HG02763 (cell line): ENCODE data around the gene PBX1.

ENCODE experiments used
- ATAC-seq: cut with Tn5 transposase; IDR thresholded peaks from one replicate; pipeline ENCODE4 v1.9.1; 2021; ENCODE audit warnings: mild to moderate bottlenecking, moderate library complexity; ENCODE audit not compliant: unreplicated experiment

PBX1 gene

GRCh38 chr1:164614316-164614715 is 55.3 kb downstream of the PBX1 start:
- no peak for ATAC-seq

GRCh38 chr1:164617377-164618201 is 58.6 kb downstream of the PBX1 start:
- no peak for ATAC-seq

- no peak for ATAC-seq
Measured at GRCh38 chr1:164618202-164618564, 59.2 kb downstream of the PBX1 start.

GRCh38 chr1:164619006-164619784 is 60.2 kb downstream of the PBX1 start:
- ATAC-seq: no peak

GRCh38 chr1:164622068-164622845 is 63.3 kb downstream of the PBX1 start:
- ATAC-seq: no peak

- no peak for ATAC-seq
Measured at GRCh38 chr1:164623805-164624204, 64.8 kb downstream of the PBX1 start.

- no peak for ATAC-seq
Measured at GRCh38 chr1:164624400-164624799, 65.4 kb downstream of the PBX1 start.

- ATAC-seq: no peak
Measured at GRCh38 chr1:164625004-164625617, 66.1 kb downstream of the PBX1 start.

- ATAC-seq: no peak
Measured at GRCh38 chr1:164628772-164629171, 69.8 kb downstream of the PBX1 start.

- ATAC-seq: no peak
Measured at GRCh38 chr1:164629971-164630370, 71.0 kb downstream of the PBX1 start.

- ATAC-seq: no peak
Measured at GRCh38 chr1:164630626-164631396, 71.8 kb downstream of the PBX1 start.

GRCh38 chr1:164631751-164632150 is 72.8 kb downstream of the PBX1 start:
- ATAC-seq: no peak

- no peak for ATAC-seq
Measured at GRCh38 chr1:164633997-164634396, 75.0 kb downstream of the PBX1 start.

- no peak for ATAC-seq
Measured at GRCh38 chr1:164635059-164635802, 76.2 kb downstream of the PBX1 start.

GRCh38 chr1:164635803-164636731 is 77.1 kb downstream of the PBX1 start:
- no peak for ATAC-seq

- no peak for ATAC-seq
Measured at GRCh38 chr1:164636757-164637156, 77.8 kb downstream of the PBX1 start.

GRCh38 chr1:164637461-164638375 is 78.7 kb downstream of the PBX1 start:
- ATAC-seq: no peak
